ENCODE data around the gene DACH1.

DNA sequence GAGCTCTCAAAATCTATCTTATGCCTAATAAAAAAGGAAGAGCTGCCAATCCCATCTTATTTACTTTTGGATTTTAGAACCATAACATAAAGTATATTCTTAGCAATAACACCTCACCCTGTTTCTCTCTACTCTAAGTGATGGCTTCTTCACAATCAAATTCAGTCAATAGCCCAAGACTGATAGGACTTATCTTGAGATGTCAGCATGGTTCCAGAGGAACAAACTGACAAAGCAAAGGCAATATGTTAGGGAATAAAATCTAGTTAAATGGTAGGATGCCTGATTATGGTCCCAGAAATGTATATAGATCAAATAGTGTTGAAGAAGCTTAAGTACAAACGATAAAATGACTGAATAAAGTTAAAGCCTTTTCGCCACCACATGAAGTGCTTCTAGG, 36.3 kb downstream of the DACH1 start:
- TF ChIP-seq, protein P1, sequence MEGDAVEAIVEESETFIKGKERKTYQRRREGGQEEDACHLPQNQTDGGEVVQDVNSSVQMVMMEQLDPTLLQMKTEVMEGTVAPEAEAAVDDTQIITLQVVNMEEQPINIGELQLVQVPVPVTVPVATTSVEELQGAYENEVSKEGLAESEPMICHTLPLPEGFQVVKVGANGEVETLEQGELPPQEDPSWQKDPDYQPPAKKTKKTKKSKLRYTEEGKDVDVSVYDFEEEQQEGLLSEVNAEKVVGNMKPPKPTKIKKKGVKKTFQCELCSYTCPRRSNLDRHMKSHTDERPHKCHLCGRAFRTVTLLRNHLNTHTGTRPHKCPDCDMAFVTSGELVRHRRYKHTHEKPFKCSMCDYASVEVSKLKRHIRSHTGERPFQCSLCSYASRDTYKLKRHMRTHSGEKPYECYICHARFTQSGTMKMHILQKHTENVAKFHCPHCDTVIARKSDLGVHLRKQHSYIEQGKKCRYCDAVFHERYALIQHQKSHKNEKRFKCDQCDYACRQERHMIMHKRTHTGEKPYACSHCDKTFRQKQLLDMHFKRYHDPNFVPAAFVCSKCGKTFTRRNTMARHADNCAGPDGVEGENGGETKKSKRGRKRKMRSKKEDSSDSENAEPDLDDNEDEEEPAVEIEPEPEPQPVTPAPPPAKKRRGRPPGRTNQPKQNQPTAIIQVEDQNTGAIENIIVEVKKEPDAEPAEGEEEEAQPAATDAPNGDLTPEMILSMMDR (IDR thresholded peaks at IDR 0.05; ENCODE audit: insufficient read depth, low read depth, low read length), result no peak
- TF ChIP-seq EZH2 (IDR thresholded peaks at IDR 0.05; ENCODE audit: insufficient read depth, low read length), result no peak
